GM12873 (cell line): ENCODE results near the gene GRIK4.

Source experiments
- CTCF ChIP-seq: IDR thresholded peaks from 2 replicates; pipeline ENCODE4 v1.5.1; 2012; ENCODE audit warnings: low read depth, mild to moderate bottlenecking, moderate library complexity, low read length, control low read depth; ENCODE audit not compliant: insufficient read depth; ENCODE audit errors: missing control alignments

GRIK4 gene

GRCh38 chr11:120837696-120838095 is 326.1 kb downstream of the GRIK4 start:
- TF ChIP-seq CTCF: no peak

- no peak for TF ChIP-seq CTCF
Measured at GRCh38 chr11:120839201-120839600, 327.7 kb downstream of the GRIK4 start.

GRCh38 chr11:120839846-120840402 is 328.4 kb downstream of the GRIK4 start:
- TF ChIP-seq CTCF: no peak

- no peak for TF ChIP-seq CTCF
Measured at GRCh38 chr11:120840661-120841060, 329.1 kb downstream of the GRIK4 start.

GRCh38 chr11:120841074-120841473 is 329.5 kb downstream of the GRIK4 start:
- no peak for TF ChIP-seq CTCF

- no peak for TF ChIP-seq CTCF
Measured at GRCh38 chr11:120842195-120842594, 330.6 kb downstream of the GRIK4 start.

- no peak for TF ChIP-seq CTCF
Measured at GRCh38 chr11:120853435-120853834, 341.9 kb downstream of the GRIK4 start.
